ENCODE measurements around the gene NCKAP5.
A peak's percentile ranks its signal among the peaks of the same experiment; 100 is the strongest.

The NCKAP5 gene

DNA sequence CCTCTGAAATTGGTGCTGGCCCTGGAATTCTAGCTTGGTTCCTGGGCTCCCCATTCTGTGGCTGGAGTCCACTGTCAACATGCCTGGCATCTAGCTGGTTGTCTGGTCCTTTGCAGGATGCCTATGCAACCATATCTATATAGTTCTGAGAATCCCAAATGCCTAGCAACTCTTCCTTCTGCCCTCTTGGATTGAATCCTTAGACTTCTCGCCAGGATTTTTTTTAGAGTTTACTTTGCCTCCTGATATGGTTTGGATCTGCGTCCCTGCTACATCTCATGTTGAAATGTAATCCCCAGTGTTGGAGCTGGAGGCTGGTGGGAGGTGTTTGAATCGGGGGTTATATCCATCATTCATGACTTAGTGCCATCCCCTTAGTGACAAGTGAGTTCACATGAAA lies 833.3 kb downstream of the NCKAP5 start:
- no peak overlapping the region for H4K91ac ChIP-seq (ENCODE audit: low read depth, low read length)
- no peak overlapping the region for H2BK5ac ChIP-seq (ENCODE audit: low read depth, low read length, poor library complexity)
- H3K4me3 ChIP-seq (ENCODE audit: low read depth, low read length), result no peak overlapping the region
- H3K27ac ChIP-seq (ENCODE audit: low read depth, low read length), result no peak overlapping the region
- H4K8ac ChIP-seq (ENCODE audit: low read depth, low read length), result no peak overlapping the region
- no peaks in the 10 kb centered on the region for H3K9me3 ChIP-seq (ENCODE audit: insufficient read depth, low read depth, low read length)
- H2AFZ ChIP-seq (ENCODE audit: insufficient read depth, low read length, poor library complexity), result no peak overlapping the region
- no peaks in the 10 kb centered on the region for H3K36me3 ChIP-seq (ENCODE audit: control insufficient read depth in 1 of 2, insufficient read depth in 2 of 2, low read length in 2 of 2)
- no CpG with 5 or more reads among the region's 3 CpGs for WGBS (ENCODE audit: extremely low coverage, insufficient coverage, insufficient read length)
- H2BK12ac ChIP-seq (ENCODE audit: low read length), result no peak overlapping the region
- no peak overlapping the region for H4K12ac ChIP-seq (ENCODE audit: low read depth, low read length)
- no peak overlapping the region for H3K14ac ChIP-seq (ENCODE audit: low read length)
- H3K27me3 ChIP-seq (ENCODE audit: insufficient read depth, low read length), result no peaks in the 10 kb centered on the region
- no peaks in the 10 kb centered on the region for H3K4me1 ChIP-seq (ENCODE audit: control insufficient read depth in 1 of 2, insufficient read depth in 2 of 2, low read length in 2 of 2)
- H3K79me1 ChIP-seq (ENCODE audit: low read length), result no peaks in the 10 kb centered on the region
- no peak for DNase-seq
- no peak overlapping the region for H2AK5ac ChIP-seq (ENCODE audit: low read length)
- H3K18ac ChIP-seq (ENCODE audit: low read length), result no peak overlapping the region
- no peak overlapping the region for H3K4me2 ChIP-seq (ENCODE audit: low read length)
- no peak overlapping the region for H2BK120ac ChIP-seq (ENCODE audit: insufficient read depth, low read length, poor library complexity)
- no peak overlapping the region for H3K9ac ChIP-seq (ENCODE audit: low read length)
- no peak overlapping the region for H3K23ac ChIP-seq (ENCODE audit: low read length)
- H3K79me2 ChIP-seq (ENCODE audit: control insufficient read depth, insufficient read depth, low read length, poor library complexity), result no peaks in the 10 kb centered on the region
- H3K4ac ChIP-seq (ENCODE audit: low read depth, low read length), result no peak overlapping the region

DNA sequence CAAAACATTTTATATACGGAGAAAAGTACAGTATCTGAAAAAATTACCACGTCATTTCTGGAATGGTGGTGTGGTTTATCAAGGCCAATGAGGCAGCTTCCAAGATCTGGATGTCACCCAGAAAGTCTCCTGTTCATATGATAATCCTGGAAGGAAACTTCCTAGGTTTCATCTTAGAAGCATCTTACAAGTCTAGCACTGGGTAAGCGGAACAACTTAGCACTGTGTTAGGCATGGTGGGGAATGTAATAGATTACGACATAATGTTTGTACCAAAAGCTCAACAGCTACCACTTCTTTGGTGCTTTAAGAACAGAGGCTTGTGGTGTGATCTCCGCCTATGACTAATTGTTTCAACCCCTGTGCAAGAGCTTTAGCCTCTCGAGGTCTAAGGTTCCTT lies 835.2 kb downstream of the NCKAP5 start:
- Histone ChIP-seq H4K8ac (ENCODE audit: low read depth, low read length) (no peak overlapping the region), H2BK5ac (ENCODE audit: low read depth, low read length, poor library complexity) (no peak overlapping the region)

DNA sequence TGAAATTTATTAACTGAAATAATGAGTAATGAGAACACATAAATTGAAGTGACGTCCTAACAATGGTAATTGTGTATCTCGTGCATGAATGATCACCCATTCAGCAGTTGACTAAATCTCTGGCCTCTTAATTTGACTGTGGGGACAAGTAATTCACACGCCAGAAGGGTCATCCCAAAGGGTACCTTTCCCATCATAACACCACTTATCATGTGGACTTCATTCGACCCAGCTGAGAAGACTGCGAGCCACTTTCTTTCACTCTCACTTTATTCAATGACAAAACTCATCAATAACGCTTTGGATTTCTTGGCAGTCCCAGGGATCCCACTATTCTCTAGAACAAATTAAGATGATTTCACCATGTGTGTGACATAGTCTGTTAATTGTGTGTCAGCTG lies 835.6 kb downstream of the NCKAP5 start:
- no peak overlapping the region for H3K14ac ChIP-seq (ENCODE audit: low read length)
- H3K9ac ChIP-seq (ENCODE audit: low read length), result no peak overlapping the region
- H3K36me3 ChIP-seq (ENCODE audit: control insufficient read depth in 1 of 2, insufficient read depth in 2 of 2, low read length in 2 of 2), result no peaks in the 10 kb centered on the region
- H3K9me3 ChIP-seq (ENCODE audit: insufficient read depth, low read depth, low read length), result no peaks in the 10 kb centered on the region
- no peak overlapping the region for H4K12ac ChIP-seq (ENCODE audit: low read depth, low read length)
- no peak overlapping the region for H2AK5ac ChIP-seq (ENCODE audit: low read length)
- H3K23ac ChIP-seq (ENCODE audit: low read length), result no peak overlapping the region
- no peak overlapping the region for H2BK12ac ChIP-seq (ENCODE audit: low read length)
- H3K4me2 ChIP-seq (ENCODE audit: low read length), result no peak overlapping the region
- H3K4me1 ChIP-seq (ENCODE audit: control insufficient read depth in 1 of 2, insufficient read depth in 2 of 2, low read length in 2 of 2), result no peaks in the 10 kb centered on the region
- no peak overlapping the region for H2BK120ac ChIP-seq (ENCODE audit: insufficient read depth, low read length, poor library complexity)
- WGBS (ENCODE audit: extremely low coverage, insufficient coverage, insufficient read length), result no CpG with 5 or more reads among the region's 6 CpGs
- H3K18ac ChIP-seq (ENCODE audit: low read length), result no peak overlapping the region
- DNase-seq, result no peak
- H4K91ac ChIP-seq (ENCODE audit: low read depth, low read length), result no peak overlapping the region
- no peaks in the 10 kb centered on the region for H3K79me2 ChIP-seq (ENCODE audit: control insufficient read depth, insufficient read depth, low read length, poor library complexity)
- H3K4ac ChIP-seq (ENCODE audit: low read depth, low read length), result no peak overlapping the region
- no peaks in the 10 kb centered on the region for H3K27me3 ChIP-seq (ENCODE audit: insufficient read depth, low read length)
- H2AFZ ChIP-seq (ENCODE audit: insufficient read depth, low read length, poor library complexity), result no peak overlapping the region
- H3K79me1 ChIP-seq (ENCODE audit: low read length), result no peaks in the 10 kb centered on the region
- no peak overlapping the region for H3K4me3 ChIP-seq (ENCODE audit: low read depth, low read length)
- H4K8ac ChIP-seq (ENCODE audit: low read depth, low read length), result no peak overlapping the region
- H2BK5ac ChIP-seq (ENCODE audit: low read depth, low read length, poor library complexity), result no peak overlapping the region
- no peak overlapping the region for H3K27ac ChIP-seq (ENCODE audit: low read depth, low read length)

More for the DNA sequence above, 835.2 kb downstream of the NCKAP5 start:
- no peak overlapping the region for H3K23ac ChIP-seq (ENCODE audit: low read length)
- H3K4me1 ChIP-seq (ENCODE audit: control insufficient read depth in 1 of 2, insufficient read depth in 2 of 2, low read length in 2 of 2), result no peaks in the 10 kb centered on the region
- no CpG with 5 or more reads among the region's 6 CpGs for WGBS (ENCODE audit: extremely low coverage, insufficient coverage, insufficient read length)
- no peaks in the 10 kb centered on the region for H3K79me2 ChIP-seq (ENCODE audit: control insufficient read depth, insufficient read depth, low read length, poor library complexity)
- H3K4ac ChIP-seq (ENCODE audit: low read depth, low read length), result no peak overlapping the region
- H3K27ac ChIP-seq (ENCODE audit: low read depth, low read length), result no peak overlapping the region
- no peak overlapping the region for H4K12ac ChIP-seq (ENCODE audit: low read depth, low read length)
- no peak overlapping the region for H3K9ac ChIP-seq (ENCODE audit: low read length)
- H3K79me1 ChIP-seq (ENCODE audit: low read length), result no peaks in the 10 kb centered on the region
- H3K9me3 ChIP-seq (ENCODE audit: insufficient read depth, low read depth, low read length), result no peaks in the 10 kb centered on the region
- H2BK120ac ChIP-seq (ENCODE audit: insufficient read depth, low read length, poor library complexity), result no peak overlapping the region
- no peak overlapping the region for H3K18ac ChIP-seq (ENCODE audit: low read length)
- H2AFZ ChIP-seq (ENCODE audit: insufficient read depth, low read length, poor library complexity), result no peak overlapping the region
- no peak overlapping the region for H3K4me2 ChIP-seq (ENCODE audit: low read length)
- no peaks in the 10 kb centered on the region for H3K36me3 ChIP-seq (ENCODE audit: control insufficient read depth in 1 of 2, insufficient read depth in 2 of 2, low read length in 2 of 2)
- no peak overlapping the region for H3K14ac ChIP-seq (ENCODE audit: low read length)
- no peak overlapping the region for H4K91ac ChIP-seq (ENCODE audit: low read depth, low read length)
- H2AK5ac ChIP-seq (ENCODE audit: low read length), result no peak overlapping the region
- H3K4me3 ChIP-seq (ENCODE audit: low read depth, low read length), result no peak overlapping the region
- no peak overlapping the region for H2BK12ac ChIP-seq (ENCODE audit: low read length)
- H3K27me3 ChIP-seq (ENCODE audit: insufficient read depth, low read length), result no peaks in the 10 kb centered on the region
- no peak for DNase-seq

DNA sequence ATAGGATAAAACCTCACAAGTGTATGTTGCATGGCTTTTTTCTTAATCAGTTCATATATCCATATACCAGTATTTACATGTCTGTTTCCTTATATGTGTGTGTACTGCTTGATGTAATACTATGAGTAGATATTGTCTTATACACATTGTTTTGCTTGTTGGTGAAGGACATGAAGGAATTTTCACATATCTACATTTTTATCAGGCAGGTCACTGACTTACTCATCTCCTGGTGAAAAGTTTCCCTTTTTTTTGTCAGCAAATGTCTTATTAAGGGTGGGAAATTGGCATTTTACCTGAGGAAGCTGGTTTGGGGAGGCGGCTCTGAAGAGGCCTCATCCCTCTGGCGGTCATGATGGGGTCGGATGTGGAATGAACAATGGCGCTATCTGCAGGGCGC lies 836.8 kb downstream of the NCKAP5 start:
- no peak overlapping the region for H3K9ac ChIP-seq (ENCODE audit: low read length)
- no peak overlapping the region for H2BK5ac ChIP-seq (ENCODE audit: low read depth, low read length, poor library complexity)
- peak in 1 of 2 donors; percentile 71 for DNase-seq
- H2BK12ac ChIP-seq (ENCODE audit: low read length), result no peak overlapping the region
- no peak overlapping the region for H2AK5ac ChIP-seq (ENCODE audit: low read length)
- no peak overlapping the region for H3K4me2 ChIP-seq (ENCODE audit: low read length)
- no peaks in the 10 kb centered on the region for H3K79me1 ChIP-seq (ENCODE audit: low read length)
- no peak overlapping the region for H4K91ac ChIP-seq (ENCODE audit: low read depth, low read length)
- no peak overlapping the region for H3K23ac ChIP-seq (ENCODE audit: low read length)
- no peaks in the 10 kb centered on the region for H3K4me1 ChIP-seq (ENCODE audit: control insufficient read depth in 1 of 2, insufficient read depth in 2 of 2, low read length in 2 of 2)
- H3K36me3 ChIP-seq (ENCODE audit: control insufficient read depth in 1 of 2, insufficient read depth in 2 of 2, low read length in 2 of 2), result no peaks in the 10 kb centered on the region
- H4K8ac ChIP-seq (ENCODE audit: low read depth, low read length), result no peak overlapping the region
- H3K4me3 ChIP-seq (ENCODE audit: low read depth, low read length), result no peak overlapping the region
- no peak overlapping the region for H3K27ac ChIP-seq (ENCODE audit: low read depth, low read length)
- H3K14ac ChIP-seq (ENCODE audit: low read length), result no peak overlapping the region
- H3K9me3 ChIP-seq (ENCODE audit: insufficient read depth, low read depth, low read length), result no peaks in the 10 kb centered on the region
- no peak overlapping the region for H4K12ac ChIP-seq (ENCODE audit: low read depth, low read length)
- no peak overlapping the region for H3K18ac ChIP-seq (ENCODE audit: low read length)
- no CpG with 5 or more reads among the region's 5 CpGs for WGBS (ENCODE audit: extremely low coverage, insufficient coverage, insufficient read length)
- H3K27me3 ChIP-seq (ENCODE audit: insufficient read depth, low read length), result no peaks in the 10 kb centered on the region
- H2AFZ ChIP-seq (ENCODE audit: insufficient read depth, low read length, poor library complexity), result no peak overlapping the region
- no peak overlapping the region for H3K4ac ChIP-seq (ENCODE audit: low read depth, low read length)
- H2BK120ac ChIP-seq (ENCODE audit: insufficient read depth, low read length, poor library complexity), result no peak overlapping the region
- H3K79me2 ChIP-seq (ENCODE audit: control insufficient read depth, insufficient read depth, low read length, poor library complexity), result no peaks in the 10 kb centered on the region
